Measurements from ENCODE around the gene RIN2. TPM values are rescaled to one million over a fixed set of nuclear protein-coding genes. Genes with fewer than 3 reads are reported as not detected.

Gene RIN2
- total and polyA plus RNA-seq, 9 of the 15 experiments (the other 6 are each of a cell fraction or from before 2014, with no cell fraction given) = 0.09 TPM; not detected in 8

- Histone ChIP-seq H3K79me2 (ENCODE audit: control insufficient read depth, insufficient read depth, low read length) (no peaks in the 10 kb centered on the region), H2AFZ (ENCODE audit: low read depth, low read length) (no peak overlapping the region), H3K4me1 (replicated peaks in 1 of 2; ENCODE audit: control insufficient read depth in 2 of 2, insufficient read depth in 2 of 2, low read length in 2 of 2) (no peaks in the 10 kb centered on the region), H3K4me3 (no peak overlapping the region), H3K9me1 (ENCODE audit: control insufficient read depth, insufficient read depth, low read length) (no peaks in the 10 kb centered on the region), H3K27ac (ENCODE audit: extremely low read depth, low read depth, low read length) (no peak overlapping the region), H3K36me3 (ENCODE audit: control insufficient read depth, insufficient read depth, low read length) (no peaks in the 10 kb centered on the region), H3K9ac (ENCODE audit: insufficient read depth in 1 of 2, low read depth in 2 of 2, low read length in 2 of 2) (no peak overlapping the region), H4K20me1 (replicated peaks; ENCODE audit: control insufficient read depth, insufficient read depth, low read length) (0 out of 2 replicates have a peak, but pooled peaks cover 4% of the 10 kb centered on the region), H3K9me3 (replicated peaks; ENCODE audit: control insufficient read depth, insufficient read depth, low read depth, low read length) (no peaks in the 10 kb centered on the region), H3K4me2 (ENCODE audit: insufficient read depth, low read length) (no peak overlapping the region), H3K27me3 (ENCODE audit: control insufficient read depth in 2 of 2, insufficient read depth in 2 of 2, low read length in 2 of 2) (no peaks in the 10 kb centered on the region; a peak in 2 of 5 replicates)
- CTCF ChIA-PET (ENCODE audit: low intra/inter-chr PET ratio) = no interaction called here
- no TSS peak for BruUV-seq (replicated peaks)
- DNase-seq (ENCODE audit: extremely low read depth in 1 of 4, low spot score in 3 of 4) (no peak), FAIRE-seq (no peak), ATAC-seq (no peak)
- WGBS (ENCODE audit: insufficient coverage, low coverage, missing lambda C conversion rate) = 0% methylated on average over 2 of the region's 2 CpGs
- POLR2A ChIA-PET = no interaction called here
- intact Hi-C loops (cut with micrococcal nuclease) = no loop called here
- in situ Hi-C loops (cut with MboI) = no loop called here
- TF ChIP-seq MED1 (CRISPR knock-in tag; IDR thresholded peaks at IDR 0.05; ENCODE audit: borderline replicate concordance) (no peak), GMEB1 (CRISPR knock-in tag; IDR thresholded peaks at IDR 0.05) (no peak), THRAP3 (IDR thresholded peaks at IDR 0.05; ENCODE audit: borderline replicate concordance) (no peak), BRF2 (IDR thresholded peaks at IDR 0.05; ENCODE audit: borderline replicate concordance, insufficient read depth, insufficient read length) (no peak), HNRNPUL1 (IDR thresholded peaks at IDR 0.05; ENCODE audit: low read length) (no peak), ZNF174 (CRISPR knock-in tag; IDR thresholded peaks at IDR 0.05) (no peak), LEF1 (IDR thresholded peaks at IDR 0.05) (no peak), ZNF274 (IDR thresholded peaks at IDR 0.05; ENCODE audit: borderline replicate concordance, low read depth, low read length) (no peak), ZFPM2 (CRISPR knock-in tag; IDR thresholded peaks at IDR 0.05) (no peak), CBX3 (IDR thresholded peaks at IDR 0.05; ENCODE audit: borderline replicate concordance in 1 of 2, low read length in 2 of 2) (no peak), ZNF655 (CRISPR knock-in tag; IDR thresholded peaks at IDR 0.05) (no peak), NCOA2 (IDR thresholded peaks at IDR 0.05; ENCODE audit: partially characterized antibody in 2 of 2) (no peak), NKRF (IDR thresholded peaks at IDR 0.05; ENCODE audit: borderline replicate concordance) (no peak), ELF2 (CRISPR knock-in tag; IDR thresholded peaks at IDR 0.05) (no peak), U2AF2 (optimal IDR thresholded peaks at IDR 0.05; ENCODE audit: low read depth, low read length) (no peak), HOXB6 (CRISPR knock-in tag; IDR thresholded peaks at IDR 0.05; ENCODE audit: borderline replicate concordance) (no peak)
These were observed 7.2 kb downstream of the RIN2 start for GRCh38 chr20:19765266-19765665.
